Gastroesophageal sphincter (tissue), 4 donors: ENCODE measurements around the gene RAB3IL1. TPM values are rescaled to one million over a fixed set of nuclear protein-coding genes. Genes with fewer than 3 reads are reported as not detected.

Source experiments
- ATAC-seq: fragments of 150-250 bp; one replicate; pipeline ENCODE4 v1.9.1; 2016; ENCODE audit warnings: mild to moderate bottlenecking, moderate library complexity
- H3K27ac ChIP-seq, 4 donors: fragments of 200-600 bp; sonication (generic) in 3 of 4; 1 replicate in 3 of 4; 2 replicates in 1 of 4; pipeline ENCODE4 v1.5.1; 2016 to 2019
- H3K27me3 ChIP-seq: fragments of 200-600 bp; sonication (generic); one replicate; pipeline ENCODE4 v1.5.1; 2019
- H3K36me3 ChIP-seq, 2 donors: fragments of 200-600 bp; sonication (generic); one replicate each; pipeline ENCODE4 v1.5.1; 2019; ENCODE audit warnings: control low read depth in 1 of 2
- H3K4me1 ChIP-seq, 3 donors: fragments of 200-600 bp; sonication (generic); 1 replicate in 2 of 3; 2 replicates in 1 of 3; pipeline ENCODE4 v1.5.1; 2016 to 2019; ENCODE audit warnings: control low read depth in 2 of 3
- H3K4me3 ChIP-seq, 2 donors: fragments of 200-600 bp; sonication (generic); one replicate each; pipeline ENCODE4 v1.5.1; 2019; ENCODE audit warnings: mild to moderate bottlenecking in 1 of 2, moderate library complexity in 1 of 2
- H3K9me3 ChIP-seq, 3 donors: fragments of 200-600 bp; sonication (generic); one replicate each; pipeline ENCODE4 v1.5.1; 2017 to 2019; ENCODE audit warnings: control low read depth in 2 of 3
- EP300 ChIP-seq: sonication (generic); formaldehyde crosslinking; IDR thresholded peaks from one replicate; pipeline ENCODE4 v1.6.1; 2017; ENCODE audit warnings: antibody characterized with exemption, mild to moderate bottlenecking
- POLR2A ChIP-seq, 2 donors: fragments of 450-650 bp; IDR thresholded peaks; one replicate each; pipeline ENCODE4 v1.6.1; 2017; ENCODE audit warnings: antibody characterized with exemption in 2 of 2, mild to moderate bottlenecking in 2 of 2, moderate library complexity in 1 of 2
- POLR2AphosphoS5 ChIP-seq: sonication (generic); formaldehyde crosslinking; IDR thresholded peaks from one replicate; pipeline ENCODE4 v1.6.1; 2017; ENCODE audit warnings: antibody characterized with exemption
- WGBS, 2 donors: methylation state at CpG; one replicate each; pipeline ENCODE4 v1.1.5; 2018; ENCODE audit warnings: low coverage in 1 of 2; 5-methylcytosine and 5-hydroxymethylcytosine counted together
- total RNA-seq, 4 donors: library from RNA; depleted of rRNA; stranded (reverse); fragments of >200 nt; gene quantifications; one replicate each; pipeline ENCODE4 v1.1.0, GENCODE V29; 2016
- TF ChIP-seq, protein P1 (sequence below), 4 experiments: fragments of 200-600 bp in 2 of 4; fragments of 450-650 bp in 2 of 4; sonication (generic) in 1 of 4; IDR thresholded peaks; one replicate each; pipeline ENCODE4 v1.5.1; 2017 to 2019; ENCODE audit warnings: antibody characterized with exemption in 4 of 4, mild to moderate bottlenecking in 2 of 4, moderate library complexity in 2 of 4

The RAB3IL1 gene
- total RNA-seq, 4 donors from 2014 or later: 11.5 to 22.1 (median 14.7) TPM

DNA sequence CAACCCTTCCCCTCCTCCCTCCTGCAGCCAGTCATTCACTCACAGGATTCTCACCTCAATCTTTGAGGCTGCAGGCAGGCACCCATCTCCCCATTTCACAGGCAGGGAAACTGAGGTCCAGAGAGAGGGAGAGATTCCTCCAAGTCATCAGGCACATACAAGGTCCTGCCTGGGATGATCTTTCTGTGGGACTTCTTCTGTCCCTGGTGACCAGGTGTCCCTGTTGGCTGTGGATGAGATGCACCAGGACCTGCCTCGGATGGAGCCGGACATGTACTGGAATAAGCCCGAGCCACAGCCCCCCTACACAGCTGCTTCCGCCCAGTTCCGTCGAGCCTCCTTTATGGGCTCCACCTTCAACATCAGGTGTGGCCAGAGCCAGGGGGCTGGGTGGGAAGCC is 42.3 kb upstream of the RAB3IL1 start:
- Histone ChIP-seq H3K36me3 (peaks cover 0 to 58% of the 10 kb centered on the region in 2 donors), H3K4me1 (peaks cover 0 to 64% (median 20%) of the 10 kb centered on the region in 3 donors)
- no CpG with 5 or more reads among the region's 6 CpGs for WGBS, 2 donors

GRCh38 chr11:61959114-61959513 is 41.7 kb upstream of the RAB3IL1 start:
- no peak for ATAC-seq
- H3K4me1 ChIP-seq: peaks cover 0 to 64% (median 19%) of the 10 kb centered on the region in 3 donors
- no peak overlapping the region for H3K4me3 ChIP-seq
- no peak for TF ChIP-seq POLR2A (IDR thresholded peaks at IDR 0.05)
- no peaks in the 10 kb centered on the region for H3K9me3 ChIP-seq
- peaks cover 19% of the 10 kb centered on the region for H3K27me3 ChIP-seq
- peak overlapping the region in 1 of 4 donors; percentile 9 for H3K27ac ChIP-seq
- WGBS, 2 donors: 0% methylated on average over 1 of the region's 2 CpGs
- H3K36me3 ChIP-seq: peaks cover 0 to 53% of the 10 kb centered on the region in 2 donors

More for the DNA sequence above, 42.3 kb upstream of the RAB3IL1 start:
- ATAC-seq: no peak
- TF ChIP-seq POLR2A (IDR thresholded peaks at IDR 0.05) (no peak), EP300 (no peak), POLR2AphosphoS5 (no peak)
- TF ChIP-seq, protein P1, sequence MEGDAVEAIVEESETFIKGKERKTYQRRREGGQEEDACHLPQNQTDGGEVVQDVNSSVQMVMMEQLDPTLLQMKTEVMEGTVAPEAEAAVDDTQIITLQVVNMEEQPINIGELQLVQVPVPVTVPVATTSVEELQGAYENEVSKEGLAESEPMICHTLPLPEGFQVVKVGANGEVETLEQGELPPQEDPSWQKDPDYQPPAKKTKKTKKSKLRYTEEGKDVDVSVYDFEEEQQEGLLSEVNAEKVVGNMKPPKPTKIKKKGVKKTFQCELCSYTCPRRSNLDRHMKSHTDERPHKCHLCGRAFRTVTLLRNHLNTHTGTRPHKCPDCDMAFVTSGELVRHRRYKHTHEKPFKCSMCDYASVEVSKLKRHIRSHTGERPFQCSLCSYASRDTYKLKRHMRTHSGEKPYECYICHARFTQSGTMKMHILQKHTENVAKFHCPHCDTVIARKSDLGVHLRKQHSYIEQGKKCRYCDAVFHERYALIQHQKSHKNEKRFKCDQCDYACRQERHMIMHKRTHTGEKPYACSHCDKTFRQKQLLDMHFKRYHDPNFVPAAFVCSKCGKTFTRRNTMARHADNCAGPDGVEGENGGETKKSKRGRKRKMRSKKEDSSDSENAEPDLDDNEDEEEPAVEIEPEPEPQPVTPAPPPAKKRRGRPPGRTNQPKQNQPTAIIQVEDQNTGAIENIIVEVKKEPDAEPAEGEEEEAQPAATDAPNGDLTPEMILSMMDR (IDR thresholded peaks at IDR 0.05): no peak
- Histone ChIP-seq H3K27ac (peak overlapping the region in 3 of 4 donors; percentile 7 to 99 (median 9)), H3K27me3 (peaks cover 13% of the 10 kb centered on the region), H3K9me3 (no peaks in the 10 kb centered on the region), H3K4me3 (no peak overlapping the region)

GRCh38 chr11:61958590-61958989 is 41.2 kb upstream of the RAB3IL1 start:
- TF ChIP-seq, protein P1 (IDR thresholded peaks at IDR 0.05): no peak
- TF ChIP-seq EP300: no peak
- TF ChIP-seq POLR2A (IDR thresholded peaks at IDR 0.05): no peak
- no peak for TF ChIP-seq POLR2AphosphoS5
- 64% methylated on average over 3 of the region's 3 CpGs; no CpG with 5 or more reads in 1 of the 2 donors for WGBS, 2 donors
- H3K4me3 ChIP-seq: no peak overlapping the region
- H3K4me1 ChIP-seq: peaks cover 0 to 60% (median 17%) of the 10 kb centered on the region in 3 donors
- H3K27me3 ChIP-seq: peaks cover 24% of the 10 kb centered on the region
- ATAC-seq: no peak
- no peaks in the 10 kb centered on the region for H3K9me3 ChIP-seq
- H3K36me3 ChIP-seq: peaks cover 0 to 47% of the 10 kb centered on the region in 2 donors
- H3K27ac ChIP-seq: no peak overlapping the region

DNA sequence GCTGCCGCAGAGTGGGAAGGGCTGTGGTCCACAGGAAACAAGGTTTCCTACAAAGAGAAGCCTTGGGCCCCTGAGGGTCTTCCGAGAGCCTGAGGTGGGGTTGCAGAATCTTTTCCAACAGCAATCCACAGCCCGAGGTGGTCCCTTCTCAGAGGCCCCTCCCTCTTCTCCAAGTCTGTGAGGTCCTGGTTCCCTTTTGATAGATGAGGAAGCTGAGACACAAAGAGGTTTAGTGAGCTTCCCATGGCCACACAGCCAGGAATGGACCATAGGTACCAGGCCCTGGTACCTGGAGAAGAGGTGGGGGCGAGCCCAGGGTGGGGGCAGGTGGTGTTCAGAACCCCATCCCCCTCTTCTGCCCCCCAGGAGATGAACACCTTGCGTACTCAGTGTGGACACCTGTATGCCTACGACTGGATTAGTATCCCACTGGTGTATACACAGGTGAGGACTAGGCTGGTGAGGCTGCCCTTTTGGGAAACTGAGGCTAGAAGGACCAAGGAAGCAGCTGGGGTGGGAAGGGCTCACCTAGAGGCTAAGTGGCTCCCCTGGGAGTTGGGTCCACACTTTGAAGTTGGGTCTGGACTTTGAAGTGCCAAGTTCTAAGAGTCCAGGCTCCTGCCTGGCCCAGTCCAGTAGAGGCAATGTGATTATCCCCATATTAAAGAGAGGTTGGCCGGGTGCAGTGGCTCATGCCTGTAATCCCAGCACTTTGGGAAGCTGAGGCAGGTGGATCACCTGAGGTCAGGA is 39.8 kb upstream of the RAB3IL1 start:
- peaks cover 0 to 46% (median 11%) of the 10 kb centered on the region in 3 donors for H3K4me1 ChIP-seq
- no peak overlapping the region for H3K27ac ChIP-seq

More for the DNA sequence above, 39.8 kb upstream of the RAB3IL1 start:
- ATAC-seq: no peak
- Histone ChIP-seq H3K4me3 (no peak overlapping the region), H3K36me3 (peaks cover 0 to 38% of the 10 kb centered on the region in 2 donors), H3K27me3 (peaks cover 30% of the 10 kb centered on the region), H3K9me3 (no peaks in the 10 kb centered on the region)
- WGBS, 2 donors: 75% methylated on average over 4 of the region's 7 CpGs; no CpG with 5 or more reads in 1 of the 2 donors
- TF ChIP-seq, protein P1 (IDR thresholded peaks at IDR 0.05): no peak
- TF ChIP-seq POLR2AphosphoS5: no peak
- no peak for TF ChIP-seq POLR2A (IDR thresholded peaks at IDR 0.05)
- TF ChIP-seq EP300: no peak
